Activated CD8-positive, alpha-beta memory T cell treated with anti-CD3 and anti-CD28 coated beads, Interleukin-2, amount 50 U/mL, for 1 hour (primary cell): ENCODE measurements around the gene SELP.

Experiments
- DNase-seq: peaks from one replicate; pipeline ENCODE4 v3.0.0-alpha.2; 2020; ENCODE audit errors: extremely low read depth

SELP gene

DNA sequence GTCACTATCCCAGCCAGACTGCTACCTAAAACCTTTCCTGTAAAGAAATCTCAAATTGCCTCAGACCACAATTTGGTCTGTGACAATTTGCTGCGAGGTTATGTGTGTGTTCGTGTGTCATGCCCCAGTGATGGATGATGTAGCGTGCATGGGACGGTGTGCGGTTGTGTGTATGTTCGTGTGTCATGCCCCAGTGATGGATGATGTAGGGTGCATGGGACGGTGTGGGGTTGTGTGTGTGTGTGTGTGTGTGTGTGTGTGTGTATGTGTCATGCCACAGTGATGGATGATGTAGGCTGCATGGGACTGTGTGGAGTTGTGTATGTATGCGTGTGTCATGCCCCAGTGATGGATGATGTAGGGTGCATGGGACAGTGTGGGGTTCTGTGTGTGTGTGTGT is 9.4 kb downstream of the SELP start:
- no peak for DNase-seq

- DNase-seq, result no peak
These were observed 11.6 kb downstream of the SELP start for GRCh38 chr1:169618367-169618766.

GRCh38 chr1:169615803-169616202 is 14.1 kb downstream of the SELP start:
- no peak for DNase-seq

- no peak for DNase-seq
These were observed 19.1 kb downstream of the SELP start for GRCh38 chr1:169610858-169611257.

- no peak for DNase-seq
These were observed 19.8 kb downstream of the SELP start for GRCh38 chr1:169610108-169610507.

GRCh38 chr1:169608226-169608625 is 21.7 kb downstream of the SELP start:
- no peak for DNase-seq

DNA sequence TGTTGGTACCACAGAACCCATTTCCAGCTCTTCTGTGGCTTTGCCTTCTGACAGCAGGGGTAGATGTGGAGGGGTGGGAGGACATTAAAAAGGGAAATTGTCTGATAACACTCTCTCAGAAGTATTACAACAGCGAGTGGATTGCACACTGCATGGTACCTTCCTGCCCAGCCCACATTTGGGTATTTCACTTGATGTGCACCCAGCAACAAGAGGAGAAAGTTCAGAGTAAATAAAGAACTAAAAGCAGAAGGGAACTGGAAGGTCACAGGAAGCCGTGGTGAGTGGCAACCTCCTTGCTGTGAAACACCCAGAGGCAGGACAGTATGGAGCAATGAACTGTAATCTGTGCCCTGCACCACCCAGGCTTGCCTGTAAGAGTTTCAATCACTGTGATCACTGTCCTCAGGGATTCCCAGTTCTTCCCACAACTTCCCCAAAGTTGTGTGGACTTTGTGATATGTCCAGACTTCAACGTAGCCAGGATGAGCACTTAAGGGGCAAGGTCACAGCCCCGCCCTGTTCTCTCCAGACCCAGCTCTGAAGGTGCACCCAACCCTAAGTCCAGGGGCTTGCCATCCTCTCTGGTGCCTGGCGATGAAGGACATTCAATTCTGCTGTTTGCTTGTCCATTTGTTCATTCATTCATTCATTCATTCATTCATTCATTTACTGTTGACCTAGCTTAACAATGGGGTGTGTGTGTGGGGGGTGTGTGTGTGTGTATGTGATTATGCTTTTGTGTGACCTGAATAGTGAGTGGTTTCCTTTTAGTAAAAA is 25.0 kb downstream of the SELP start:
- no peak for DNase-seq

DNA sequence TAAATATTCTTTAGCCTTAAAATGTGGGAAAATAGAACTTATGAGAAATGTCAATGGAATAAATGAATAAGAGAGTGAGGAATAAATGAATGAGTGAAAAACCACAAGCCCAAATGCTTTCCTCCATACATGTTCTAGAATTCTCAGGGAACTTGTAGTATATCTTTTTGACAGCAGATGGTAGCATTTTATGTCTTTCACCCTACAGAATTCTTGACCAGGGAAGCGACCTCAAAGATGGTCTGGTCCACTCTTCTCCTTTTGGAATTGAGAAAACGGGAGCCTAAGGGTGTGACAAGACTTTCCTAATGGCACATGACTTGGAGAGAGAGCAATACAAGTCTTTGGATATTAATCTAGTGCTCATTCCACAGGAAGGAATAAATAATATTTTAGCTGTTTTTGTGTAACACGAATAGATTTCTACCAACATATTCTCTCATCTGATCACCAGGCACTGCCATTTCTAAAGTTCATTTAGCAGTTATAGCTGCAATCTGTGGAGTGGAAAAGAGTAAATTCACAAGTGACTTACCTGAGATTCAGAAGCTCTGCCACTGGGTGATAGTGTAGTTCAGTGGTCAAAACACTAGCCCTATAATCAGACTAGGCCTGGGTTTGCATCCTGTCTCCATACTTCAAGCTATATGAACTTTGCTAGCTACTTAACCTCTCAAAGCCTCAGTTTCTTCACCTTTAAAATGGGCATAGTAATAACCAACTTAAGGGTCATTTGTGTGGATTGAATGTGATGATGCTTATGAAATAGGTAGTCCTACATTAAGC is 28.6 kb downstream of the SELP start:
- no peak for DNase-seq

- no peak for DNase-seq
These were observed 33.9 kb downstream of the SELP start for GRCh38 chr1:169595764-169596711.

- DNase-seq, result no peak
These were observed 35.5 kb downstream of the SELP start for GRCh38 chr1:169594391-169594790.

DNA sequence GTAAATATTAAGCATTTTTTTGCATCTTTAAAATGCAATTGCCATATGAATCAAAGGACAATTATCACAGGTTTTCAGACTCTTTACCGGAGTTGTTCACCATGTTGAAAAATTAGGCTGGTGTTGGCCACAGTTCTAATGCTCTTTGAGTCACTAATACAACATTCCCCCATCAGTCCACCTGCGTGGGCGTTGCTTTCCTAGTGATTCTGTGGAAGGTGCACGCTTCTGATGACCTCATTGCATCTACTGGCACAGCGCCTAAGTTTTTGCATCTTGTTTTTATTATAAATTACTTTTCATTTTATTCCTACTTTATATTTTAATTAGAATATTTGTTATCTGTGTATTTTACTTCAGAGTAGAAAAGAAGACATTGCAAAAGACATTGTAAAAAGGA is 39.0 kb downstream of the SELP start:
- no peak for DNase-seq

- DNase-seq, result no peak
These were observed 41.0 kb downstream of the SELP start for GRCh38 chr1:169588785-169589485.

DNA sequence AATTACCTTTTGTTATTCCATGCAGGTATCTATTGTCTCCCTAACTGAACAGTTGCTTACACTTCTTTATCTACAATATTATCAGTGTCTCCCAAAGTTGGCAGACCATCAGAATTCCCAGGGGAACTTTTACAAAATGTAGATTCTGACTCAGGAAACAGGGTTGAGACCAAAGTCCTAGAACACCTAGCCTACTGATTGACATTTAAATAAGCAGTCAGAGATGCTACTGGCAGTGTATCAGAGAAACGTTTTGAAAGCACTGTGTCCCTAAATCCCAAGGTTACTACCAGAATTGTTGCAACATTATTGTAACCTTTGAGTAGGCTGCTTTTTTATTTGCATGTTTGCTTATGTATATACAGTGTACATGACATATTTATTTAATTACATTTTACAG is 41.8 kb downstream of the SELP start:
- no peak for DNase-seq

DNA sequence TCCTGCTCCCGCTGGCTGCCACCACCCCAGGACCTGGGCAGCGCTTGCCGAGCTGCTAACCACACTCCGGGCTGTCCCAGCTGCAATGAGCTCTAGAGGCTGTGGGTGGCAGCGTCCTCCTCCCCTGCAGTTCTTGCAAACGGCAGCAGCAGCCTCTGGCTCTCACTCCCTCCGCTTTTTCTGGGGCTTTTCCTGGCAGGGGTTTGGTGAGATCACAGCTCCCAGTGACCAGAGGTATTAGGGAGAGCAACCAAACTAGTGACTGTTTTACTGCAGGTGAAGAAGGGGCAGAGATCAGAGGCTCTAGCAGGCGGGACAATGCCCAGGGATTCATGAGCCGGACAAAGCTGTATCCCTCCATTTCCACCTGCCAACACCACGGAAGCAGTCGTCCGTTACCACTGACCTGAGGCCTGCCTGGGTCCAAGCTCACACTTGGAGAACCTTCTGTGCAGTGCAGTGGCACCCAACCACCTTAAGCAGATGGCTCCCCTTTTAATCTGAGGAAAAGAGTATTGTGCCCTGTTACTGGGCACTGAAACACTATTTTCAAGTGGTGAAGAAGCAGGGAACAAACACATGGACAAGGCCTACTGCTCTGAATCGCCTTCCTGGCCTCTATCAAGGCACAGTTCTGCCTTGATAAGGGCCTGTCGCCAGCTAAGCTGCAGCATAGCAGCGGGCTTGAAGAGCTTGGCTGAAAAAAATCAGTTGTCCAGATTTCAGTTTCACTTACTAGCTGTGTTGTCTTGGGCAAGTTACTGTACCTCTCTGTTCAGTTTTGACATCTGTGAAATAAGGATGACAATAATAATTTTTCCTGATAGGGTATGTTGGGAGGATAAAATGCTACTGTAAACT is 43.3 kb downstream of the SELP start, which contains the start of gene F5:
F5 (minus strand) TSS at position 87 of the 861 bp plus-strand sequence. CDS start 95 bp downstream, outside the sequence.
- DNase-seq, result peak; percentile 50

GRCh38 chr1:169586067-169586394 is 43.9 kb downstream of the SELP start:
- no peak for DNase-seq

DNA sequence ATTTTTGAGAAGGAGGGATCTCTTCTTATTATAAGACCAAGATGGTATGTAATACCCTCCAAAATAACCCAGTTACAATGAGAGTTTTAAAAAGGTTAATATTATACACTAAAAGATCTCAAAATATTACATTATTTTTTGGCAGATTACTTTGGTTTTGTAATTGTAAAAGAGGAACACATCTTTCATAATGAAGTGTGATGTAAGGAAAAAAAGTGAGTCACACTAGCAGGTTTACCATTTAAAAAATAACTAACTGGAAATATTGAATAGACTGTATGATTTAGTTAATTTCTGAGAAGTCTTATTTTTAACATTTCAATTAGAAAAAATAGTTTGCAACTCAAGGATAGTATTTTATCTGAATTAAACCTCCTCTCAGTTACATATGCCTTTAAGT is 44.7 kb downstream of the SELP start:
- no peak for DNase-seq

DNA sequence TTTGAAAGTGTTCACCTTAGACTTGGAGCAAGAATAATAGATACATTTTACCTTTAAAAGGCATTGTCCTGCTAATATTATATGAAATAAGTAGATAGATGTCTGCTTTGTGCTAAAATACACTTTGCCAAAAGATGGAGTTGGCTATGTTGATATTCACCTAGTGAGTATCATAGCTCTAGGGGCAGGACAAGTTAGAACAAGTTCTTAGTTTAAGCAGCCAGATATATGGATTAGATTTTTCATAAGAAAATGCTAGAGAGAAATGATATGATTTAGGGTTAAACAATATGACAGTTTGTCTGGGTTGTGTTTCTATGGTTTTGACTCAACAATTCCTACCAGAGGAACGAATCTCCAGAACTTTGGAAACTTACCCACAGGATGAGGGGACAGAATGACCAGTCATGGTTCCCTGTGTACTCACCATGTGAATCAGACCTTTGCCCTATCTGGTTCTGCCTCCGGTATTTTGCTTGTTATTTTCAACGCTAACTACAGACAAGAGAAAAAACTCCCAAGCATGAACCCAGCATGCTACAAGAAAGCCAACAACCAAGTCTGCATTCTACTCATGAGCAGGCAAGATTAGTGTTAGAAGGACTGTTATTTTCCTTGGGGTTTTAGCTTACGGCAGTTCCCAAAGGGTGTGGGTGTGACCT is 45.3 kb downstream of the SELP start:
- DNase-seq, result no peak

- no peak for DNase-seq
These were observed 51.8 kb downstream of the SELP start for GRCh38 chr1:169577981-169578738.

GRCh38 chr1:169576935-169577331 is 53.0 kb downstream of the SELP start:
- no peak for DNase-seq
